Suppressor macrophage treated with lipopolysaccharide for 1 hour (primary cell): ENCODE measurements around the gene TRPV2.

Experiments
- DNase-seq, 3 donors: peaks; one replicate each; pipeline ENCODE4 v3.0.0-alpha.2; 2020 to 2022

TRPV2 gene

GRCh38 chr17:16406742-16407674 lies 8.4 kb upstream of the TRPV2 start:
- DNase-seq: peak; percentile 34 to 69 (median 37)

- DNase-seq: peak; percentile 69 to 82 (median 70)
Observed at GRCh38 chr17:16407911-16408588, 7.3 kb upstream of the TRPV2 start.

- no peak for DNase-seq
Observed at GRCh38 chr17:16417399-16417798, 2.0 kb downstream of the TRPV2 start.

GRCh38 chr17:16417896-16418684 lies 2.7 kb downstream of the TRPV2 start:
- DNase-seq: peak in 2 of 3 donors; percentile 9 to 36

GRCh38 chr17:16418685-16419068 lies 3.3 kb downstream of the TRPV2 start:
- DNase-seq: peak; percentile 34 to 55 (median 52)

GRCh38 chr17:16419074-16419928 lies 3.9 kb downstream of the TRPV2 start:
- DNase-seq: peak; percentile 87 to 89 (median 87)

GRCh38 chr17:16419929-16420271 lies 4.5 kb downstream of the TRPV2 start:
- DNase-seq: peak in 2 of 3 donors; percentile 24 to 29

- no peak for DNase-seq
Observed at GRCh38 chr17:16422416-16422815, 7.0 kb downstream of the TRPV2 start.

- no peak for DNase-seq
Observed at GRCh38 chr17:16423226-16423872, 8.0 kb downstream of the TRPV2 start.

- no peak for DNase-seq
Observed at GRCh38 chr17:16425202-16425601, 9.8 kb downstream of the TRPV2 start.

GRCh38 chr17:16425698-16426659 lies 10.6 kb downstream of the TRPV2 start:
- no peak for DNase-seq

- no peak for DNase-seq
Observed at GRCh38 chr17:16427020-16427419, 11.6 kb downstream of the TRPV2 start.

GRCh38 chr17:16428098-16428882 lies 12.9 kb downstream of the TRPV2 start:
- DNase-seq: peak in 2 of 3 donors; percentile 14 to 44

GRCh38 chr17:16429083-16429482 lies 13.7 kb downstream of the TRPV2 start:
- no peak for DNase-seq

- DNase-seq: no peak
Observed at GRCh38 chr17:16430650-16431049, 15.3 kb downstream of the TRPV2 start.

GRCh38 chr17:16432017-16432416 lies 16.6 kb downstream of the TRPV2 start:
- no peak for DNase-seq

- no peak for DNase-seq
Observed at GRCh38 chr17:16433514-16433913, 18.1 kb downstream of the TRPV2 start.

GRCh38 chr17:16434662-16435061 lies 19.3 kb downstream of the TRPV2 start:
- no peak for DNase-seq
